Measurements from ENCODE around the gene LRG1.

DNA sequence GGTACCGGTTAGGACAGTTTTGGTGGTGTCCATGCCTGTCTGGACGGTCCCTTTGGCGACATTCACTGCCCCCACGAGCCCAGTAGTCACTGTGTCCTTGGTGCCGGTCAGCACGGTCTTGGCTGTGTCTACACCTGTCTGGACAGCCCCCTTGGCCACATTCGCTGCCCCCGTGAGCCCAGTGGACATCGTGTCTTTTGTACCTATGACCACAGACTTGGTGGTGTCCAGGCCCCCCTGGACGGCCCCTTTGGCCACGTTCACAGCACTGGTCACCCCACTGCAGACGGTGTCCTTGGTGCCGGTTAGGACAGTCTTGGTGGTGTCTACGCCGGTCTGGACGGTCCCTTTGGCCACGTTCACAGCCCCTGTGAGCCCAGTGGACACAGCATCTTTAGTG, 27.8 kb downstream of the LRG1 start:
- TF ChIP-seq, protein P1, sequence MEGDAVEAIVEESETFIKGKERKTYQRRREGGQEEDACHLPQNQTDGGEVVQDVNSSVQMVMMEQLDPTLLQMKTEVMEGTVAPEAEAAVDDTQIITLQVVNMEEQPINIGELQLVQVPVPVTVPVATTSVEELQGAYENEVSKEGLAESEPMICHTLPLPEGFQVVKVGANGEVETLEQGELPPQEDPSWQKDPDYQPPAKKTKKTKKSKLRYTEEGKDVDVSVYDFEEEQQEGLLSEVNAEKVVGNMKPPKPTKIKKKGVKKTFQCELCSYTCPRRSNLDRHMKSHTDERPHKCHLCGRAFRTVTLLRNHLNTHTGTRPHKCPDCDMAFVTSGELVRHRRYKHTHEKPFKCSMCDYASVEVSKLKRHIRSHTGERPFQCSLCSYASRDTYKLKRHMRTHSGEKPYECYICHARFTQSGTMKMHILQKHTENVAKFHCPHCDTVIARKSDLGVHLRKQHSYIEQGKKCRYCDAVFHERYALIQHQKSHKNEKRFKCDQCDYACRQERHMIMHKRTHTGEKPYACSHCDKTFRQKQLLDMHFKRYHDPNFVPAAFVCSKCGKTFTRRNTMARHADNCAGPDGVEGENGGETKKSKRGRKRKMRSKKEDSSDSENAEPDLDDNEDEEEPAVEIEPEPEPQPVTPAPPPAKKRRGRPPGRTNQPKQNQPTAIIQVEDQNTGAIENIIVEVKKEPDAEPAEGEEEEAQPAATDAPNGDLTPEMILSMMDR (IDR thresholded peaks at IDR 0.05; ENCODE audit: insufficient read depth, low read length): no peak
- no peak for TF ChIP-seq GABPA (IDR thresholded peaks at IDR 0.05; ENCODE audit: low read depth)
